ENCODE data around the gene BNIPL. TPM values are rescaled to one million over a fixed set of nuclear protein-coding genes. Genes with fewer than 3 reads are reported as not detected.

BNIPL gene
- total RNA-seq, 1 donor from 2014 or later: 0.47 TPM

- Histone ChIP-seq H3K27me3 (ENCODE audit: low read depth) (no peaks in the 10 kb centered on the region), H3K4me3 (peak overlapping the region; percentile 92), H3K27ac (replicated peaks) (peak overlapping the region; percentile 96), H3K4me1 (peaks cover 67% of the 10 kb centered on the region), H3K9me3 (replicated peaks) (no peaks in the 10 kb centered on the region), H3K36me3 (peaks cover 49% of the 10 kb centered on the region)
- DNase-seq: no peak
- intact Hi-C loops (cut with micrococcal nuclease): no loop called here
- TF ChIP-seq, protein P1, sequence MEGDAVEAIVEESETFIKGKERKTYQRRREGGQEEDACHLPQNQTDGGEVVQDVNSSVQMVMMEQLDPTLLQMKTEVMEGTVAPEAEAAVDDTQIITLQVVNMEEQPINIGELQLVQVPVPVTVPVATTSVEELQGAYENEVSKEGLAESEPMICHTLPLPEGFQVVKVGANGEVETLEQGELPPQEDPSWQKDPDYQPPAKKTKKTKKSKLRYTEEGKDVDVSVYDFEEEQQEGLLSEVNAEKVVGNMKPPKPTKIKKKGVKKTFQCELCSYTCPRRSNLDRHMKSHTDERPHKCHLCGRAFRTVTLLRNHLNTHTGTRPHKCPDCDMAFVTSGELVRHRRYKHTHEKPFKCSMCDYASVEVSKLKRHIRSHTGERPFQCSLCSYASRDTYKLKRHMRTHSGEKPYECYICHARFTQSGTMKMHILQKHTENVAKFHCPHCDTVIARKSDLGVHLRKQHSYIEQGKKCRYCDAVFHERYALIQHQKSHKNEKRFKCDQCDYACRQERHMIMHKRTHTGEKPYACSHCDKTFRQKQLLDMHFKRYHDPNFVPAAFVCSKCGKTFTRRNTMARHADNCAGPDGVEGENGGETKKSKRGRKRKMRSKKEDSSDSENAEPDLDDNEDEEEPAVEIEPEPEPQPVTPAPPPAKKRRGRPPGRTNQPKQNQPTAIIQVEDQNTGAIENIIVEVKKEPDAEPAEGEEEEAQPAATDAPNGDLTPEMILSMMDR (IDR thresholded peaks at IDR 0.05; ENCODE audit: borderline replicate concordance): no peak
Observed at GRCh38 chr1:151056149-151056548, 19.8 kb downstream of the BNIPL start.

DNA sequence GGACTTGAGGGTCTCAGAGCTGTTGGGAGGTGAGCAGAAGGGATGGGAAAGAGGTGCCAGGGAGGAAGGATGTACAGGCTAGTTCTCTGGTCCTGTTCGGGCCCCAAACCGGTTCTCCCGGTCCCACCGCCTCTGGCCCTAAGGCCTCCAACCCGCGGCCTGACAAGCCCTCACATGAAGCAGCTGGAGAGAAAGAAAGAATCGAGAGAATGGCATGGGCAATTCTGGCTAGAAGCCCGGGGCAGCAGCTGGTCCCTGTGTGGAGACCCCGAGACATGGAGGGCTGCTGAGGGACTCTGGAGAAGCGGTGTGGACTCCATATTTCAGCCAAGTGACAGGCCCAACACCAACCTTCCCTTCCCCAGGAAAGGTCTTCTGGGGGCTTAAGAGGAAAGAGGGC, 22.3 kb downstream of the BNIPL start:
- DNase-seq: no peak
- TF ChIP-seq, protein P1 (IDR thresholded peaks at IDR 0.05; ENCODE audit: borderline replicate concordance): no peak
- intact Hi-C loops (cut with micrococcal nuclease): no loop called here
- H3K36me3 ChIP-seq: peaks cover 26% of the 10 kb centered on the region
- peaks cover 59% of the 10 kb centered on the region for H3K4me1 ChIP-seq
- H3K27ac ChIP-seq (replicated peaks): peak overlapping the region; percentile 96
- peak overlapping the region; percentile 92 for H3K4me3 ChIP-seq
- no peaks in the 10 kb centered on the region for H3K27me3 ChIP-seq (ENCODE audit: low read depth)
- H3K9me3 ChIP-seq (replicated peaks): no peaks in the 10 kb centered on the region

DNA sequence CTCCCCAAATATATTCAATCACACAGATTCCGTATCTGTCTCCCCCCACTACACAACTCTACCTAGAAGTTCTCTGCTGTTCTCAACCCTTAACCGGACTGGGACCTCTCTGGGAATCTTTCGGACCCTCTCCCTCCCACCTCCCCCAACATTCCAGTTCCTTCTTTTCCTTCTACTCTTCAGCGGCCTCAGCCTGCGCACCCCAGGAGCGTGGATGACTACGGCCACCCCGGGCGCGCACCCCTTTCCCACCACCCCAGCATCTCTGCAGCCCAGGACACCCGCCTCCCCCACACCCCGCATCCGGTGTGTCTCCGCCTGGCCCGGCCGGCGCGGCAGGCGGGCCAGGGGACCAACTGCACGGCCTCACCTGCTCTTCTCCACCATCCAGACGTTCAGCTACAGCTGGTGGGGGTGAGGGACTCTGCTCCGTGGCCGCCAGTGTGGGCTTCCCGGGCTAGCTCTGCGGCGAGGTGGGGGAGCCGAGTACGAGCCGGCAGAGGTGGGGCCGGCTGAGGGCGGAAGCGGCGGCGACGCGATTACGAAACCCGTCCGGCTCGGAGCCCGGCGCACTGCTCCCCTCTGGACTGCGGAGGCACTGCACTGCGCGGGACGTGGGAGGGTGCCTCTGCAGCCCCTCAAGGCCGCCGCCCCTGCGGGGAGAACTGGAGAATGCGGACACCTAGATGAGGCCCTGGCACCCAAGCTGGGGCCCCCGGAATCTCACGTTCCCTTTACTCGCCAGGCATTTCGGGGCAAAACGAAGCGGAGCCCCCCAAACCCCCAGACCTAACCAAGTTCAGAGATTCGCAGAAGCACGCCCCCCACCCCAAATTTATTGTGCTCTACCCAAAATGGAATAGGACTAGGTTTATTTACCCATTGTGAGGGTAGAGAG, 23.0 kb downstream of the BNIPL start, which contains the start of gene CDC42SE1:
Gene CDC42SE1, minus strand, starts transcription at position 514 of the 898 bp plus-strand sequence. CDS start 3,892 bp downstream, outside the sequence.
- TF ChIP-seq, protein P1 (IDR thresholded peaks at IDR 0.05; ENCODE audit: borderline replicate concordance): peak; percentile 96
- peaks cover 19% of the 10 kb centered on the region for H3K36me3 ChIP-seq
- H3K9me3 ChIP-seq (replicated peaks): no peaks in the 10 kb centered on the region
- H3K27ac ChIP-seq (replicated peaks): peak within 1 kb of the TSS; percentile 96
- H3K27me3 ChIP-seq (ENCODE audit: low read depth): no peaks in the 10 kb centered on the region
- H3K4me1 ChIP-seq: peaks cover 59% of the 10 kb centered on the region
- DNase-seq: peak; percentile 86
- peak within 1 kb of the TSS; percentile 92 for H3K4me3 ChIP-seq
- intact Hi-C loops (cut with micrococcal nuclease): loop anchor here (10.0 kb wide), 1 partner anchor 55 kb away; the partner anchor contains the start of genes MINDY1 and PRUNE1

DNA sequence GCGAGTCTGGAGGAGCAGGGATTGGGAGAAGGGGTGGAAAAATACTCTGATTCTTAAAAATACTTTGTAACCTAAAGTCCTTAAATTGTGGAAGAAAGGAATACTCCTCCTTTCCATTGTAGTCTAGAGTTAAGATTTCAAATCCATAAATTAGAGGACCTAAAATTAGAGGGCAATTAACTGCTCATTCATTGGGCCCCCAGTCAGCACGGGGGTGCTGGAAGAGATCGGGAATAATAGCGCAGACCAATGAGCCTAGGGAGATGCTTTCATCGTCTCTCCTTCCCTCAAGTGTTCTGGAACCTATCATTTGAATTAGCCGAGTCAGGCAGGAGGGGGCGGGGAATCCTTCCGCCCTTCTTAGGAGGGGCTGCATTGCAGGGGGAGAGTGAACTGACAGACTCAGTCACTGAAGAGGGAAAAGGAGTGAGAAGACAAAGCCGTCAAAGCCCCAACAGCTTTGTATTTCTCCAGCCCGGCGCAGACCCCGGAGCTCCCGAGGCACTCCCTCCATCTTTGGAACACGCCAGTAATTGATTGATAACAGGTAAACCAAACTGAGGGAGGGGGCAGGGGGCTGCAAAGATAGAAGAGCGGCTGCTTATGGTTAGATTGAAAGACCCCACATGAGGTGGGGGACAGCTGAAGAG, 23.7 kb downstream of the BNIPL start, which contains the start of gene MLLT11:
Gene MLLT11, plus strand, starts transcription at position 391 of the 650 bp plus-strand sequence. CDS start 6,828 bp downstream, outside the sequence.
- intact Hi-C loops (cut with micrococcal nuclease): loop anchor here (10.0 kb wide), 1 partner anchor 55 kb away; the partner anchor contains the start of genes MINDY1 and PRUNE1
- TF ChIP-seq, protein P1 (IDR thresholded peaks at IDR 0.05; ENCODE audit: borderline replicate concordance): no peak
- peaks cover 11% of the 10 kb centered on the region for H3K36me3 ChIP-seq
- DNase-seq: peak; percentile 35
- no peaks in the 10 kb centered on the region for H3K27me3 ChIP-seq (ENCODE audit: low read depth)
- H3K4me3 ChIP-seq: peak within 1 kb of the TSS; percentile 92
- H3K4me1 ChIP-seq: peaks cover 55% of the 10 kb centered on the region
- no peaks in the 10 kb centered on the region for H3K9me3 ChIP-seq (replicated peaks)
- peak within 1 kb of the TSS; percentile 96 for H3K27ac ChIP-seq (replicated peaks)
